Measurements from ENCODE around the gene EFHC1.

Gene EFHC1

GRCh38 chr6:52388790-52389189, 31.4 kb upstream of the EFHC1 start:
- no peaks in the 10 kb centered on the region for H3K9me3 ChIP-seq
- H3K4me1 ChIP-seq: peaks cover 20% of the 10 kb centered on the region
- H3K4me3 ChIP-seq (ENCODE audit: low read depth, low read length): no peak overlapping the region
- no peaks in the 10 kb centered on the region for H3K27me3 ChIP-seq
- no peak for DNase-seq
- no peak for TF ChIP-seq CTCF (IDR thresholded peaks at IDR 0.05; ENCODE audit: low read depth, low read length)
- peaks cover 12% of the 10 kb centered on the region for H3K36me3 ChIP-seq

- TF ChIP-seq CTCF (IDR thresholded peaks at IDR 0.05; ENCODE audit: low read depth, low read length): no peak
- DNase-seq: peak; percentile 52
- Histone ChIP-seq H3K9me3 (no peaks in the 10 kb centered on the region), H3K4me1 (peaks cover 20% of the 10 kb centered on the region), H3K36me3 (peaks cover 12% of the 10 kb centered on the region), H3K4me3 (ENCODE audit: low read depth, low read length) (no peak overlapping the region; the same call in 1 of the 2 replicates), H3K27me3 (no peaks in the 10 kb centered on the region)
Observed at GRCh38 chr6:52389264-52389625, 30.9 kb upstream of the EFHC1 start.

GRCh38 chr6:52389626-52390360, 30.3 kb upstream of the EFHC1 start:
- TF ChIP-seq CTCF (IDR thresholded peaks at IDR 0.05; ENCODE audit: low read depth, low read length): no peak
- H3K4me1 ChIP-seq: peaks cover 20% of the 10 kb centered on the region
- H3K27me3 ChIP-seq: no peaks in the 10 kb centered on the region
- H3K36me3 ChIP-seq: peaks cover 10% of the 10 kb centered on the region
- no peaks in the 10 kb centered on the region for H3K9me3 ChIP-seq
- H3K4me3 ChIP-seq (ENCODE audit: low read depth, low read length): peak overlapping the region; percentile 35
- DNase-seq: peak; percentile 83

GRCh38 chr6:52390361-52390727, 29.8 kb upstream of the EFHC1 start:
- peaks cover 20% of the 10 kb centered on the region for H3K4me1 ChIP-seq
- H3K36me3 ChIP-seq: peaks cover 9% of the 10 kb centered on the region
- peak; percentile 33 for DNase-seq
- no peaks in the 10 kb centered on the region for H3K27me3 ChIP-seq
- TF ChIP-seq CTCF (IDR thresholded peaks at IDR 0.05; ENCODE audit: low read depth, low read length): no peak
- peak overlapping the region; percentile 35 for H3K4me3 ChIP-seq (ENCODE audit: low read depth, low read length)
- H3K9me3 ChIP-seq: no peaks in the 10 kb centered on the region

GRCh38 chr6:52391599-52391998, 28.5 kb upstream of the EFHC1 start:
- TF ChIP-seq CTCF (IDR thresholded peaks at IDR 0.05; ENCODE audit: low read depth, low read length): no peak
- DNase-seq: no peak
- Histone ChIP-seq H3K4me1 (peaks cover 27% of the 10 kb centered on the region), H3K4me3 (ENCODE audit: low read depth, low read length) (no peak overlapping the region), H3K9me3 (no peaks in the 10 kb centered on the region), H3K27me3 (no peaks in the 10 kb centered on the region), H3K36me3 (peaks cover 8% of the 10 kb centered on the region)

GRCh38 chr6:52392944-52393343, 27.2 kb upstream of the EFHC1 start:
- DNase-seq: no peak
- Histone ChIP-seq H3K27me3 (no peaks in the 10 kb centered on the region), H3K9me3 (no peaks in the 10 kb centered on the region), H3K4me3 (ENCODE audit: low read depth, low read length) (no peak overlapping the region), H3K4me1 (peaks cover 29% of the 10 kb centered on the region), H3K36me3 (peaks cover 6% of the 10 kb centered on the region)
- TF ChIP-seq CTCF (IDR thresholded peaks at IDR 0.05; ENCODE audit: low read depth, low read length): no peak

Data from BE2C (cell line).